Stimulated activated CD8-positive, alpha-beta memory T cell treated with anti-CD3 and anti-CD28 coated beads, Interleukin-7, amount 100 ng/mL, for 4 hours (primary cell): ENCODE measurements around the gene PEX5L.

Experiments used
- DNase-seq, 2 donors: peaks; one replicate each; pipeline ENCODE4 v3.0.0-alpha.2; 2020; ENCODE audit warnings: low read depth in 2 of 2

The PEX5L gene

GRCh38 chr3:179896507-179896906 is 140.2 kb downstream of the PEX5L start:
- DNase-seq = no peak

- no peak for DNase-seq
Measured at GRCh38 chr3:179895330-179895729, 141.4 kb downstream of the PEX5L start.

GRCh38 chr3:179887295-179887943 is 149.3 kb downstream of the PEX5L start:
- DNase-seq = no peak

- DNase-seq = no peak
Measured at GRCh38 chr3:179885950-179886349, 150.8 kb downstream of the PEX5L start.

GRCh38 chr3:179884136-179884535 is 152.6 kb downstream of the PEX5L start:
- no peak for DNase-seq

GRCh38 chr3:179882292-179882691 is 154.4 kb downstream of the PEX5L start:
- no peak for DNase-seq

GRCh38 chr3:179881791-179882190 is 154.9 kb downstream of the PEX5L start:
- no peak for DNase-seq

GRCh38 chr3:179880868-179881267 is 155.9 kb downstream of the PEX5L start:
- DNase-seq = no peak

- DNase-seq = no peak
Measured at GRCh38 chr3:179876440-179876839, 160.3 kb downstream of the PEX5L start.

GRCh38 chr3:179872842-179873241 is 163.9 kb downstream of the PEX5L start:
- DNase-seq = no peak

GRCh38 chr3:179871782-179872181 is 165.0 kb downstream of the PEX5L start:
- no peak for DNase-seq

- DNase-seq = no peak
Measured at GRCh38 chr3:179868715-179869114, 168.0 kb downstream of the PEX5L start.

GRCh38 chr3:179867961-179868360 is 168.8 kb downstream of the PEX5L start:
- no peak for DNase-seq

GRCh38 chr3:179865861-179866505 is 170.8 kb downstream of the PEX5L start:
- DNase-seq = no peak

GRCh38 chr3:179861953-179862352 is 174.8 kb downstream of the PEX5L start:
- no peak for DNase-seq

- no peak for DNase-seq
Measured at GRCh38 chr3:179861292-179861691, 175.4 kb downstream of the PEX5L start.

GRCh38 chr3:179860275-179861107 is 176.2 kb downstream of the PEX5L start:
- DNase-seq = no peak

- no peak for DNase-seq
Measured at GRCh38 chr3:179853176-179853575, 183.6 kb downstream of the PEX5L start.

- no peak for DNase-seq
Measured at GRCh38 chr3:179852142-179852905, 184.4 kb downstream of the PEX5L start.

- DNase-seq = no peak
Measured at GRCh38 chr3:179848711-179849110, 188.0 kb downstream of the PEX5L start.

GRCh38 chr3:179842061-179842460 is 194.7 kb downstream of the PEX5L start:
- no peak for DNase-seq

GRCh38 chr3:179840985-179841384 is 195.8 kb downstream of the PEX5L start:
- no peak for DNase-seq
